ENCODE measurements around the gene STATH. TPM values are rescaled to one million over a fixed set of nuclear protein-coding genes. Genes with fewer than 3 reads are reported as not detected.
"Not testable (repeated sequence)": the region's sequence is repeated elsewhere in the genome, so short reads cannot be mapped to it uniquely, and the experiment has no call there.

STATH gene
- total RNA-seq, 1 experiment from 2014 or later = not detected

DNA sequence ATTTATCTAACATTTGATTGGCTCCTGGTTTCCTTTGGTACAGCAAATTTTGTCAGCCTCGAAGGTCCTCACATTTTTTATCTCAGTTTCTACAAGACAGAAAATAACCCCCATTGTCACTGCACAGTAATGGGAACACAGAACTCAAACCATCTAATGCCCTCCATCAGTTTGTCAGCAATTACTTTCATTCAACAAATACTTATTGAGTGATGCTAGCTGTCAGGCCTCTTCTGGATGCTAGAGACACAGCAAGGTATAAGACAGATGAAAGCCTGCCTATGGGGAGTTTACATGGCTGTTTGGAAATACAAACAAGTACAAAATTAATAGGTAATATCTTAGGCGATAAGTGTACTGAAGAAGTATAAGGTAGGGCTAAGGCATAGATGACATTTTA lies 27.5 kb downstream of the STATH start:
- Histone ChIP-seq H3K27ac (ENCODE audit: low read depth, low read length, poor library complexity, severe bottlenecking) (no peak overlapping the region), H3K4me1 (ENCODE audit: insufficient read depth, low read length, poor library complexity, severe bottlenecking) (no peaks in the 10 kb centered on the region), H3K36me3 (ENCODE audit: insufficient read depth, low read length, poor library complexity, severe bottlenecking) (no peaks in the 10 kb centered on the region), H3K4me3 (ENCODE audit: low read depth, low read length, poor library complexity, severe bottlenecking) (no peak overlapping the region), H3K9me3 (ENCODE audit: low read depth, low read length, poor library complexity, severe bottlenecking) (no peaks in the 10 kb centered on the region), H3K27me3 (replicated peaks; ENCODE audit: insufficient read depth, low read depth, low read length, poor library complexity) (no peaks in the 10 kb centered on the region)
- TF ChIP-seq EZH2 (IDR thresholded peaks at IDR 0.05; ENCODE audit: borderline replicate concordance, low read depth, low read length, poor library complexity, severe bottlenecking) = no peak
- CTCF ChIA-PET = no interaction called here
- DNase-seq (ENCODE audit: low spot score) = no peak
- BruUV-seq (replicated peaks) = no TSS peak
- POLR2A ChIA-PET (ENCODE audit: low non-redundant PET) = no interaction called here
- intact Hi-C loops (cut with micrococcal nuclease; ENCODE audit: unreplicated experiment) = no loop called here

DNA sequence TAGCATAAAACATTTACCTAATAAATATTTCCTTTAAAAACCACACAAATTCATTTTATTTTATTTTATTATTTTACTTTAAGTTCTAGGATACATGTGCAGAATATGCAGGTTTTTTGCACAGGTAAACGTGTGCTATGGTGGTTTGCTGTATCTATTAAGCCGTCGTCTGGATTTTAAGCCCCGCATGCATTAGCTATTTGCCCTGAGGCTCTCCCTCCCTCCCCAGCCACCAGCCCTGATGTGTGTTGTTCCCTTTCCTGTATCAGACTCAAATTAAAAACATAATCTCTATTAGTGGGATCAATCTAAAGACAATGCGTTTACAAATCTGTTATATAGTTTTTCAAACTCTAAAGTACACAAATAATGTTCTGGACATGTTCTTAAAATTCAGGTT lies 31.2 kb downstream of the STATH start:
- Histone ChIP-seq H3K4me1 (ENCODE audit: insufficient read depth, low read length, poor library complexity, severe bottlenecking) (no peaks in the 10 kb centered on the region), H3K27me3 (replicated peaks; ENCODE audit: insufficient read depth, low read depth, low read length, poor library complexity) (no peaks in the 10 kb centered on the region), H3K9me3 (ENCODE audit: low read depth, low read length, poor library complexity, severe bottlenecking) (no peaks in the 10 kb centered on the region), H3K27ac (ENCODE audit: low read depth, low read length, poor library complexity, severe bottlenecking) (no peak overlapping the region), H3K36me3 (ENCODE audit: insufficient read depth, low read length, poor library complexity, severe bottlenecking) (no peaks in the 10 kb centered on the region), H3K4me3 (ENCODE audit: low read depth, low read length, poor library complexity, severe bottlenecking) (no peak overlapping the region)
- TF ChIP-seq EZH2 (IDR thresholded peaks at IDR 0.05; ENCODE audit: borderline replicate concordance, low read depth, low read length, poor library complexity, severe bottlenecking) = no peak
- TF ChIP-seq, protein P1, sequence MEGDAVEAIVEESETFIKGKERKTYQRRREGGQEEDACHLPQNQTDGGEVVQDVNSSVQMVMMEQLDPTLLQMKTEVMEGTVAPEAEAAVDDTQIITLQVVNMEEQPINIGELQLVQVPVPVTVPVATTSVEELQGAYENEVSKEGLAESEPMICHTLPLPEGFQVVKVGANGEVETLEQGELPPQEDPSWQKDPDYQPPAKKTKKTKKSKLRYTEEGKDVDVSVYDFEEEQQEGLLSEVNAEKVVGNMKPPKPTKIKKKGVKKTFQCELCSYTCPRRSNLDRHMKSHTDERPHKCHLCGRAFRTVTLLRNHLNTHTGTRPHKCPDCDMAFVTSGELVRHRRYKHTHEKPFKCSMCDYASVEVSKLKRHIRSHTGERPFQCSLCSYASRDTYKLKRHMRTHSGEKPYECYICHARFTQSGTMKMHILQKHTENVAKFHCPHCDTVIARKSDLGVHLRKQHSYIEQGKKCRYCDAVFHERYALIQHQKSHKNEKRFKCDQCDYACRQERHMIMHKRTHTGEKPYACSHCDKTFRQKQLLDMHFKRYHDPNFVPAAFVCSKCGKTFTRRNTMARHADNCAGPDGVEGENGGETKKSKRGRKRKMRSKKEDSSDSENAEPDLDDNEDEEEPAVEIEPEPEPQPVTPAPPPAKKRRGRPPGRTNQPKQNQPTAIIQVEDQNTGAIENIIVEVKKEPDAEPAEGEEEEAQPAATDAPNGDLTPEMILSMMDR (conservative IDR thresholded peaks at IDR 0.05; ENCODE audit: low read depth, low read length) = no peak
- DNase-seq (ENCODE audit: low spot score) = no peak
- intact Hi-C loops (cut with micrococcal nuclease; ENCODE audit: unreplicated experiment) = no loop called here
- CTCF ChIA-PET = no interaction called here
- POLR2A ChIA-PET (ENCODE audit: low non-redundant PET) = no interaction called here
- BruUV-seq (replicated peaks) = no TSS peak

DNA sequence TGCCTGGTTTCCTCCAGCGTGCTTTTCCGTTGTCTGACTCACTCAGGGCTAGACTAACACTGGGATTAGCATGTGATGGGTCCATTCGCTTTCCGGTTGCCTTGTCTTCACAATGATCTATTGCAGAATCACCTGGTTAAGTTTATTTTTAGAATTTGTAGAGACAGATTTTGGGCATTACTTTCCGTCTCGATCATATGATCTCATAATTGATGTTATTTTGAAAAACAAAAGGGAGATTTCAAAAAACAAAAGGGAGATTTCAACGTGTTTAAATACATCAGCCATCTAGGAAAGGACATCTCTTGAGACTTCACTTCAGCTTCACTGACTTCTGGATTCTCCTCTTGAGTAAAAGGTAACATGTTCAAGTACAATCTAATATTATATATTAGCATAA lies 32.4 kb downstream of the STATH start, which contains the start of gene HTN3:
Gene HTN3 (plus strand): TSS at position 301 of the 400 bp plus-strand sequence. CDS start 2,282 bp downstream, outside the sequence.
- H3K4me1 ChIP-seq (ENCODE audit: insufficient read depth, low read length, poor library complexity, severe bottlenecking); CTCF ChIA-PET; H3K9me3 ChIP-seq (ENCODE audit: low read depth, low read length, poor library complexity, severe bottlenecking); BruUV-seq (replicated peaks); H3K36me3 ChIP-seq (ENCODE audit: insufficient read depth, low read length, poor library complexity, severe bottlenecking); H3K4me3 ChIP-seq (ENCODE audit: low read depth, low read length, poor library complexity, severe bottlenecking); H3K27me3 ChIP-seq (replicated peaks; ENCODE audit: insufficient read depth, low read depth, low read length, poor library complexity); H3K27ac ChIP-seq (ENCODE audit: low read depth, low read length, poor library complexity, severe bottlenecking); intact Hi-C loops (cut with micrococcal nuclease; ENCODE audit: unreplicated experiment); DNase-seq (ENCODE audit: low spot score); POLR2A ChIA-PET (ENCODE audit: low non-redundant PET): not testable (repeated sequence)

DNA sequence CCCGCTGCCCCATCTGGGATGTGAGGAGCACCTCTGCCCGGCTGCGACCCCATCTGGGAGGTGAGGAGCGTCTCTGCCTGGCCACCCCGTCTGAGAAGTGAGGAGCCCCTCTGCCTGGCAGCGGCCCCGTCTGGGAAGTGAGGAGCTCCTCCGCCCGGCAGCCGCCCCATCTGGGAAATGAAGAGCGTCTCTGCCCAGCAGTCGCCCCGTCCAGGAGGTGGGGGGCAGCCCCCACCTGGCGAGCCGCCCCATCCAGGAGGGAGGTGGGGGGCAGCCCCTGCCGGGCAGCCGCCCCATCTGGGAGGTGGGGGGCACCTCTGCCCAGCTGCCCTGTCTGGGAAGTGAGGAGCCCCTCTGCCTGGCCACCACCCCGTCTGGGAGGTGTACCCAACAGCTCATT lies 41.8 kb downstream of the STATH start:
- H3K27ac ChIP-seq (ENCODE audit: low read depth, low read length, poor library complexity, severe bottlenecking); H3K4me3 ChIP-seq (ENCODE audit: low read depth, low read length, poor library complexity, severe bottlenecking); BruUV-seq (replicated peaks); H3K9me3 ChIP-seq (ENCODE audit: low read depth, low read length, poor library complexity, severe bottlenecking); POLR2A ChIA-PET (ENCODE audit: low non-redundant PET); intact Hi-C loops (cut with micrococcal nuclease; ENCODE audit: unreplicated experiment); H3K36me3 ChIP-seq (ENCODE audit: insufficient read depth, low read length, poor library complexity, severe bottlenecking); H3K4me1 ChIP-seq (ENCODE audit: insufficient read depth, low read length, poor library complexity, severe bottlenecking); H3K27me3 ChIP-seq (replicated peaks; ENCODE audit: insufficient read depth, low read depth, low read length, poor library complexity); DNase-seq (ENCODE audit: low spot score); CTCF ChIA-PET: not testable (repeated sequence)

DNA sequence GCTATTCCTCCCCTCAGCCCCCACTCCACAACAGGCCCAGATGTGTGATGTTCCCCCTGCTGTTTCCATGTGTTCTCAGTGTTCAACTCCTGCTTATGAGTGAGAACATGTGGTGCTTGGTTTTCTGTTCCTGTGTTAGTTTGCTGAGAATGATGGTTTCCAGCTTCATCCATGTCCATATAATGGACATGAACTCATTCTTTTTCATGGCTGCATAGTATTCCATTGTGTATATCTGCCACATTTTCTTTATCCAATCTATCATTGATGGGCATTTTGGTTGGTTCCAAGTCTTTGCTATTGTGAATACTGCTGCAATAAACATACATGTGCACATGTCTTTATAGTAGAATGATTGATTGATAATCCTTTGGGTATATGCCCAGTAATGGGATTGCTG lies 44.2 kb downstream of the STATH start:
- DNase-seq (ENCODE audit: low spot score); H3K4me3 ChIP-seq (ENCODE audit: low read depth, low read length, poor library complexity, severe bottlenecking); intact Hi-C loops (cut with micrococcal nuclease; ENCODE audit: unreplicated experiment); BruUV-seq (replicated peaks); CTCF ChIA-PET; H3K27me3 ChIP-seq (replicated peaks; ENCODE audit: insufficient read depth, low read depth, low read length, poor library complexity); POLR2A ChIA-PET (ENCODE audit: low non-redundant PET); H3K27ac ChIP-seq (ENCODE audit: low read depth, low read length, poor library complexity, severe bottlenecking); H3K4me1 ChIP-seq (ENCODE audit: insufficient read depth, low read length, poor library complexity, severe bottlenecking); H3K36me3 ChIP-seq (ENCODE audit: insufficient read depth, low read length, poor library complexity, severe bottlenecking); H3K9me3 ChIP-seq (ENCODE audit: low read depth, low read length, poor library complexity, severe bottlenecking): not testable (repeated sequence)

All from A673 (cell line).